ENCODE data around the gene GLP2R. TPM values are rescaled to one million over a fixed set of nuclear protein-coding genes. Genes with fewer than 3 reads are reported as not detected.

GLP2R gene
- total and polyA plus RNA-seq, 11 donors: 0.05 to 0.91 (median 0.15) TPM; not detected in 3

- peaks cover 0 to 5% (median 0%) of the 10 kb centered on the region in 12 donors for H3K4me1 ChIP-seq
- no peak overlapping the region for H3K27ac ChIP-seq
- no peak for TF ChIP-seq POLR2A (IDR thresholded peaks at IDR 0.05)
- no peak for TF ChIP-seq CTCF (IDR thresholded peaks at IDR 0.05)
- H3K4me3 ChIP-seq: no peak overlapping the region
- DNase-seq (no peak), ATAC-seq (no peak)
- peaks cover 0 to 88% (median 42%) of the 10 kb centered on the region in 9 donors for H3K36me3 ChIP-seq
- WGBS, 4 donors: 91 to 93% (median 93%) methylated on average over 14 of the region's 14 CpGs
- H3K9me3 ChIP-seq: no peaks in the 10 kb centered on the region
- no peaks in the 10 kb centered on the region for H3K27me3 ChIP-seq
- intact Hi-C loops (cut with DNase I): loop anchor here (5.0 to 10.0 kb wide), 9 partner anchors 197 to 695 kb away; no protein-coding TSS in a partner anchor
Measured at GRCh38 chr17:9922012-9922848, 96.5 kb downstream of the GLP2R start.

GRCh38 chr17:9924735-9925191 is 99.0 kb downstream of the GLP2R start:
- Histone ChIP-seq H3K27me3 (no peaks in the 10 kb centered on the region), H3K36me3 (peaks cover 0 to 64% (median 28%) of the 10 kb centered on the region in 9 donors), H3K4me3 (no peak overlapping the region), H3K4me1 (peaks cover 0 to 8% (median 0%) of the 10 kb centered on the region in 12 donors), H3K27ac (no peak overlapping the region), H3K9me3 (no peaks in the 10 kb centered on the region)
- TF ChIP-seq POLR2A (IDR thresholded peaks at IDR 0.05): no peak
- peak; percentile 71 to 93 (median 82) for TF ChIP-seq CTCF (IDR thresholded peaks at IDR 0.05)
- WGBS, 4 donors: 18 to 22% (median 21%) methylated on average over 6 of the region's 6 CpGs
- intact Hi-C loops (cut with DNase I): loop anchor here (2.0 to 10.0 kb wide), 11 partner anchors 197 to 694 kb away; no protein-coding TSS in a partner anchor
- no peak for DNase-seq
- ATAC-seq: peak in 3 of 4 donors; percentile 44 to 58 (median 48)

DNA sequence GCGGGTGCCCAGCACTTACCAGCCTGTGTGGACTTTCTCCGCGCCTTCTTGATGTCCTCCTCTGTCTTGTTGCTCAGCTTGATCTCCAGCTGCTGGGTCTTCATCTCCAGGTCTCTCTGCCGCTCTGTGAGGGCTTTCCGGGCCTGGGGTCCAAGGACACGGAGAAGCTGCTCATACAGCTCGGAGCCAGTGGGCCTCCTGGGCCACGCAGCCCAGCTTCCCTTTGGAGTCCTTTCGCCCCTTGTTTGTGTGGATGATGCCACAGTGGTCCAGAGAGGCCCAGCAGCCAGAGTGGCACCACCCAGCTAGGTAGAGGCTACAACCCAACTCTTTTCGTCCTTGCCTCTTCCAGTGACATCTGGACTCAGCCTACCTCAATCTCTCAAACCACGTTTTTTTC is 99.7 kb downstream of the GLP2R start:
- no peaks in the 10 kb centered on the region for H3K27me3 ChIP-seq
- 89 to 97% (median 93%) methylated on average over 11 of the region's 11 CpGs for WGBS, 4 donors
- ATAC-seq (peak in 1 of 4 donors; percentile 9), DNase-seq (no peak)
- H3K4me3 ChIP-seq: no peak overlapping the region
- H3K9me3 ChIP-seq: no peaks in the 10 kb centered on the region
- H3K4me1 ChIP-seq: peaks cover 0 to 8% (median 0%) of the 10 kb centered on the region in 12 donors
- no peak overlapping the region for H3K27ac ChIP-seq
- intact Hi-C loops (cut with DNase I): loop anchor here in 9 of 10 donors (2.0 to 10.0 kb wide), 10 partner anchors 198 to 693 kb away; no protein-coding TSS in a partner anchor
- TF ChIP-seq CTCF (IDR thresholded peaks at IDR 0.05): no peak
- no peak for TF ChIP-seq POLR2A (IDR thresholded peaks at IDR 0.05)
- H3K36me3 ChIP-seq: peaks cover 0 to 58% (median 23%) of the 10 kb centered on the region in 9 donors

Measured in heart left ventricle (tissue), 16 donors.